Activated T-helper 9 cell treated with anti-CD3 and anti-CD28 coated beads, Interleukin-2, amount 50 U/mL, for 16 hours (primary cell): Measurements from ENCODE around the gene CDH22.

Source experiments
- DNase-seq: peaks from one replicate; pipeline ENCODE4 v3.0.0-alpha.2; 2020; ENCODE audit warnings: low read depth

The CDH22 gene

GRCh38 chr20:46172455-46172854 is 135.8 kb downstream of the CDH22 start:
- no peak for DNase-seq

GRCh38 chr20:46171909-46172308 is 136.4 kb downstream of the CDH22 start:
- DNase-seq: no peak

DNA sequence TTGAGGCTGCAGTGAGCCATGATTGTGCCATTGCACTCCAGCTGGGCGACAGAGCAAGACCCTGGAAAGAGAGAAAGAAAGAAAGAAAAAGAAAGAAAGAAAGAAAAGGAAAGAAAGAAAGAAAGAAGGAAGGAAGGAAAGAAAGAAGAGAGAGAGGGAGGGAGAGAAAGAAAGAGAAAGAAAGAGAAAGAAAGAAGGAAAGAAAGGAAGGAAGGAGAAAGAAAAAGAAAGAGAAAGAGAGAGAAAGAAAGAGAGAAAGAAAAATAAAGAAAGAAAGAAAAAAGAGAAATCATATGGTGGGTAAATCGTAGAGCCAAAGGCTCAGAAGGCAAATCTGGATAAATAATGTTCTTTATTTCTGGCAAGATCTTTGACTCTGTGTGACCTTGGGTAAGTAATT is 136.8 kb downstream of the CDH22 start:
- no peak for DNase-seq

DNA sequence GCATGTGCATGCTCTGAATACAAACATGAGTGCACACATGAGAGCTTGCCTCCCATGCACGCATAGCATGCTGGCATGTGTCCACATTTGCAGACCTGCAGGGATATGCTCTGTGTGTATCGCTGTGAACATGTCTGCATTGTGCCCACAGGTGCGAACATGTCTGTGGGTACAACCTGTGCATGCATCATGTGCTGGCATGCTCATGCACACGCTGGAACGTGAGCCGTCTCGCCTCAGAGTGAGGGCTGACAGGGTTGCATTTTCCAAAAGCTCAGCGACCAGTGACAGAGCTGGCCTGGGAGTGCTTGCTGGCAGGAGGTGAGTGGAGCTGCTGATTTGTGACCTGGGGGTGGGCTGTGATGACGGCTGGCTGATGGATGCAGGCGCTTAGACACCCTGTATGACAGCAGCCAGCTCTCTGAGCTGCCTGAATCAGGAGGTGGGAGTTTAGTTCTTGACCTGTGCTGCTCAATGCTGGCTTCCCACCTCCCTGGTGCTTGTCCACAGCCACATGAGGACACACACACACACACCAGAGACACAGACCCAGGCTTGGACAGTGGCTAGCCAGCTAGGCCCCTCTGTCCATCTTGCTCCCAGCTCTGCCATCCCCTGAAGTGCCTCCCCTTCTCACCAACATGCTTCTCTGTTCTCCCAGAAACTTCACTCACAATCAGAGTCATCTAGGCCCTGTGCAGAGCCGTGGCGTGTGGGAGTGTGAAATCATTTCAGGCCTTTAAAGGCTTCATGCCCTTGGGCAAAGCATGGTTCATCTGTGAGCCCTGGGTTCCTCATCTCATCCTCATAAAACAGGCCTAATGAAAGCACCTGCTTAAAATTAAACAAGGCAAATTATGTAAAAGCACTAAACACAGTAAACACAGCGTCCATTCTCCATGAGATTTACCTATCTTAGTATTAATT is 138.8 kb downstream of the CDH22 start:
- no peak for DNase-seq

GRCh38 chr20:46168438-46168837 is 139.9 kb downstream of the CDH22 start:
- DNase-seq: no peak

DNA sequence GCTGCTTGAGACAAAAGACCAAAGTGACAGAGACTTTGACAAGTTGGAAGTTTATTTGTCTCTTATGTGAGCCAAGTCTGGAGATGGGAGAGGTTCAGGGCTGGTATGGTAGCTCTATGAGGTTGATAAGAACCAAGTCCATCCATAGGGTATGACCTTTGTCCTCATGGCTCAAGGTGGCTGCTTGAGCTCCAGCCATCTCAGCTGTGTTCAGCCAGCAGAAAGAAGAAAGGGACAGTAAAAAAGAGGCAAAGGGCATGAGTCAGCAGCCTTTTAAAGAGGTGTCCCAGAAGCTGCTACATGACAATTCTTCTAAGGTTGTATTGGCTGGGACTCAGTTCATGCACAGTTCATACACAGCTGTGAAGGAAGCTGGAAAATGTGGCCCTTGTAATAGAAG is 141.2 kb downstream of the CDH22 start:
- no peak for DNase-seq

- DNase-seq: no peak
Observed at GRCh38 chr20:46164254-46164653, 144.0 kb downstream of the CDH22 start.

DNA sequence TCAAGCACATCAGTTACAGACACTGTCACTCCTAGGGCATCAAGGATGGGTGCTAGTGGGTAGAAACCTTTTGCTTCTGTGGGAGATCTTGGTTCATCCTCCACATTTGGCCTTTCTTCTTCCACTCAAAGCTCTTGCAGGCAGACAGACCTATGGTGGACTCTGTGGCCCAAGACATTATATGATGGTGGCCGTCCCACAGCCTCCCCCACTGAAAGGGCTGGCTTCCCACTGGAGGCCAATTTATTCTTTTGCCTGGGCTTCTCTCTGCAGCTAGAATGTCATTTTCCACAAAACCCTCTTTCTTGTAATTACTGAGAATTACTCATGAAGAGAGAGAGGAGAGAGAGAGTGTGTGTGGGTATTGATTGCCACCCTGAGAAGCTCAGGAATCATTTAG is 146.4 kb downstream of the CDH22 start:
- no peak for DNase-seq

DNA sequence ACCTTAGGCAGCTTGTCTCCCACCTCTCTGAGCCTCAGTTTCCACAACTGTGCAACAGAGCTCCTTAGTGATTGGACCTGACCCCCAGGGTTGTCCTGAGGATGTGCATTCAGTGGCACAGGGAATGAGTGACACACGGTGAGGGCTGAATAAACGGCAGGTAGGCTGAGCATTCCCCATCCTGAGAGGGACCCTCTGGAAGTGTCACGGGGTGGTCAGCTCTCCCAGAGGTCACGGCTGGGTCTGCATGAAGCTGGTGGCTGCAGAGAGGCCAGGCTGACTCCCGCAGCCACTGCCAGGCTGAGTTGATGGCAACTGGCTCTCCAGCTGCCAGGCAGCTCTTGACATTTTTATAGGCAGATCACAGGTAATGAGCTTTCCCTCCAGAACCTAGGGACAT is 147.6 kb downstream of the CDH22 start:
- DNase-seq: no peak

- no peak for DNase-seq
Observed at GRCh38 chr20:46159101-46159897, 149.0 kb downstream of the CDH22 start.

DNA sequence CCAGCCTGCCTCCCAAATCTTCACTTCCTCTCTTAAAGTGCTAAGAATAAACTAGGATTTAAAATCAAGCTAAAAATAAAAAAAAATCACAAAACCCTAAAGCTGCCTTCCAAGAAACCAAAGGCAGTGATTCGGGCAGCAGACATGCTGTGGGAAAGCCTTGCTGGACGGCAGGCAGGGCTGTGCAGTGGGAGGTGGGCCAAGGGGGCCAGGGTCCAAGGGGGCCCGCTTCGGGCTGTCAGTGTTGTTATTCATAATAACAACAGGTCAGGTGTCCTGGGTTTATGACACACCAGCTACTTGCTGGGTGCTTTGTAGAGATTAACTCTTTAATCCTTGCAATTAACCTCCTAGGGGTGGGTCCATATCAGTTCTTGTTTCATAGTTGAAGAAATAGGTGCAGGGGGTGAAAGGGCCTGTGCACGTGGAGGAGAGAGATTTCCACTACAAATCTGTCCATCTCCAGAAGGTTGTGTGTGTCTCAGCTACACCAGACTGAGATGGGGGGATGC is 149.8 kb downstream of the CDH22 start:
- DNase-seq: no peak

DNA sequence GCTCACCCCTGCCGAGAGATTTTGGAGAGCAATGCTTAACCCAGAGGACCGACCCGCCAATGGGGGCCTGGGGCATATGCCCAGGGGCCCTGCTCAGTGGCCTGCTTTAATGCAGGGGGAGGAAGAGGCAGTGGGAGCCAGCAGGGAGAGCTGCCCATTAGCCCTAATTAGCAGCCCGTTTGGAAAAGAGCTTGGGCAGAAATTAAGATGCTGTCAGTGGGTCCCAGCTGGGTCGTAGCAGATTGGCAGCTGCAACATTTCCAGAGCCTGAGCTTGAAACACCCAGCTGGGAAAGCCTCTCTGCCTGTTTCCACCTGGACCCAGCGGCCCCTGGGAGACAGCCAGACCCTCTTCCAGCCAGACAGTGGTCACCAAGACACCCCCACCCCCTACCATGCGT is 150.7 kb downstream of the CDH22 start:
- DNase-seq: no peak

- DNase-seq: no peak
Observed at GRCh38 chr20:46157076-46157592, 151.2 kb downstream of the CDH22 start.

DNA sequence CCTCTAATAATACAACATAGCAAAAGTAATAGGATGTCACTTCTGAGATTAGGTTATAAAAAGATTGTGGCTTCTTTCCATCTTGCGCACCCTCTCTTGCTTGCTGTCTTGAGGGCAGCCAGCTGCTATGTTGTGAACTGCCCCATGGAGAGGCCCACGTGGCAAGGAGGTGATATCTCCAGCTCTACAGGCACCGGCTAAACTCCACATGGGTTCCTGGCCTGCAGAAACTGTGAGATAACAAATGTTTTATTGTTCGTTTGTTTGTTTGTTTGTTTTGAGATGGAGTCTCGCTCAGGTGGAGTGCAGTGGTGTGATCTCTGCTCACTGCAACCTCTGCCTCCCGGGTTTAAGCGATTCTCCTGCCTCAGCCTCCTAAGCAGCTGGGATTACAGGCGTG is 152.2 kb downstream of the CDH22 start:
- no peak for DNase-seq

DNA sequence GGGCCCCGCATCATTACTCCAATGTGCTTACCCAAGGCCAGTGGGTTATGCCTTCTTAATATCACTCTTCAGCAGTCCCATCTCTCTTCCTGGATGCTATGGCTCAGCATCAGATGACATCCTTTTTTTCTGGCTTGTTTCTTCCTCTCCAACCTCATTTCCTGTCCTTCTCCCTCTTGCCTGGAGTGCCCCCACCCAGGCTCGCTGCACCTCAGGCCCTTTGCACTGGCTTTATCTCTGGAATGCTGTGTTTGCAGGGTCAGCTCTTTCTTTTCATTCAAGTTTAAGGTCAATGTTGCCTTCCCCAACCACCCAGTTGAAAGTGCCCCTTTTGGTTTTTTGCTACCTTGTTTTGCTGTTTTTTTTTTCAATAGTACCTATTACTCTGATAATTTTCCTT is 153.5 kb downstream of the CDH22 start:
- DNase-seq: no peak

DNA sequence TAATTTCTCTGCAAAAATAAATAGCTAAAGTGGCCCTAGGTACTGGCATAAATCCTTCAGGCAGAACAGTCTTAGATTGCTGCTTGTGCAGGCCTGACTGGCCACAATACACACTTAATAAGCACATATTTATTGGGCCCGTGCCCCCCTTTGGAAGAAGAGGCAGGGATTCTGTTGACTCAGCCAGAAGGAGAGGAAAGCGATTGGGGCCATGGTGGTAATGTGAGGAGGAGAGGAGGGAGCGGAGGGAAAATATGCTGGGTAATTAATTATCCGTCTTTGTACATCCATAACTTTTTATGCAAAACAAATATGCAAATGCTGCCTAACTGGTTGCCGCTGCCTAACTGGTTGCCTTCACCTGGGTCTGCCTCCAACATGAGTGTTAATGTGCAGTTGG is 154.0 kb downstream of the CDH22 start:
- DNase-seq: no peak

DNA sequence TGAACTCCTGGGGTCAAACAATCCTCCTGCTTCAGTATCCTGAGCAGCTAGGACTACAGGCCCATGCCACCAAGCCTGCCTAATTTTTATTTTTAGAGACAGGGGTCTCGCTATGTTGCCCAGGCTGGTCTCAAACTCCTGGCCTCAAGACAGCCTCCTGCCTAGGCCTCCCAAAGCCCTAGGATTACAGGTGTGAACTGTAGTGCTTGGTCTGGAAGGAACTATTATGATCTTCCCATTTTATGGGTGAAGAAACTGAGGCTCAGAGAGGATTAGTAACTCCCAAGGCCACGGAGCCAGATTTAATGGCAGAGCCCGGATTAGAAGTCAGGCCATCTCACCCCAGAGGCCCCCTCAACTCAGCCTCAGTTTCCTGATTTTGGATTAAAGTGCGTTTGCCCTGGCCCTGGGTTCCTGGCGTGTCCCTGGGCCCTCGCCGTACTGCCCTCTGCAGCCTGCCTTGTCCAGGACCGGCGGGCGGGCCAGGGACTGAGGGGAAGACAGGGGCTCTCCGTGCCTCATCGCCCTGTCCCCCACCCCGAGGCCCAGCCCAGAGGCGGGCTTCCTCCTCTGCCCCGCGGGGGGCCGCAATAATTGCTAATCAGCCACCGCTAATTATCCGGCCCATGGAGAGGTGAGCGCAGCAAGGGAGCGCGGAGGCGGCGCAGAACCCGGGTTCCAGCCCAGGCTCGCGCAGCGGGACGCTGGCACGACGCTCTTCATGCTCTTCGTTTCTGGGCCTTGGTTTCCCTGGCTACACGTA is 155.3 kb downstream of the CDH22 start:
- no peak for DNase-seq

DNA sequence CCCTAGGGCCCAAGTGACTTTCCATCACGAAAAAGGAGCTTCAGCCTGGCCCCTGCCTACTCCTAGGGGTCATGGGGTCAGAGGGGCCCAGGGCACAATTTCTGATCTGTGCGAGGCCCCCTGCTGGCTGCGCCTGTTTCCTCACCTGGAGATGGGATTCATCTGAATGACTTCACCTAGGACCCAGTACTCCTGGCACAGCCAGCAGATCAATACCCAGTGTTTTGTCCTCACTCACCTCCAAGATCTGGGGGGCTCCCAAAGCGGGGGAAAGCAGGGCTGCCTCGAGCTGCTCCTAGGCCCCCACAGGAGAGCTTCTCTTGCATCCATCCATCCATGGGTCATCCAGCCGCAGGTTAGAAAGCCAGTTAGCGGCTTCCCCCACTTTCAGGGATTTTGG is 156.4 kb downstream of the CDH22 start:
- DNase-seq: no peak

DNA sequence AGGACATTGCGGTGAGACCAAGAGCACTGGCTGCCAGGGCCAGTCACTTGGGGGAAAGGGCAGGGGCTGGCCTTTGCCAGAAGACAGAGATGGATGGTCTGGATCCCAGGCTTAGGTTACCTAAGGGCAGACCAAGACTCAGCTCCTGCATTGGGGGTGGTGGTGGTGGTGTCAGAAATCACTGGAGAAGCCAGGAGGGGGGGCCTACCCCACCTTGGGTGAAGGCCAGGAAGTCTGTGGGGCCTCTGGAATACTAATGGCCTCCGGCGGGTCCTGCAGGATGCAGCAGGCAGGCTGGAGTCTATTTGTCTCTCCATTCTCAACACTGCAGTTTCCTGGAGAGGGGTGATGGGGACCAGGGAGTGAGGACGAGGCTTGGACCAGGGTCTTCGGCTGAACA is 157.4 kb downstream of the CDH22 start:
- DNase-seq: no peak

GRCh38 chr20:46148313-46149208 is 159.7 kb downstream of the CDH22 start:
- DNase-seq: no peak

DNA sequence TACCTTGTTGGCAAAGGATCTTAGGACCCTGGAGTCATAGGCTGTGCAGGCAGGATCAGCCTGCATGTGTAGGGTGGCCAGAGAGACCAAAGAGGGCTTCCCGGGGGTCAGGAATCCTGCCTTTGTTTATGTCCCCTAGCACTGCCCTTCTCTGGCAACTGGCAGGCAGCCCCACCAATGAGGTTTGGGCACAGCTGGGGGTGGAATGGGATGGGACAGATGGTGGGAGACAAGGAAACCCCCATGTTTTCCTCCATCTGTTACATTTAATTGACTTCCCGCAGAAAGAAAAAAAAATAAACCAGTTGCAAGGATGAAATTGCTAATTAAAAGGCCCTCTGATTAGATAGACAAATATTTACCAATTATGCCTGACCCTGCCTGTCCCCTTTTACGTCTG is 162.6 kb downstream of the CDH22 start:
- no peak for DNase-seq
